Esophagus squamous epithelium (tissue), 5 donors: ENCODE measurements around the gene TPM3. TPM values are rescaled to one million over a fixed set of nuclear protein-coding genes. Genes with fewer than 3 reads are reported as not detected.
A peak's percentile ranks its signal among the peaks of the same experiment; 100 is the strongest.

Experiments
- DNase-seq: peaks from one replicate; lab custom pipeline; 2025; lab: John Stamatoyannopoulos, UW
- H3K27ac ChIP-seq, 4 donors: fragments of 200-600 bp; sonication (generic); one replicate each; pipeline ENCODE4 v1.5.1; 2016 to 2019; ENCODE audit warnings: mild to moderate bottlenecking in 1 of 4
- H3K27me3 ChIP-seq, 4 donors: fragments of 200-600 bp; sonication (generic); 1 replicate in 3 of 4; 2 replicates in 1 of 4; pipeline versions ENCODE4 v1.5.1 to v1.6.0; 2017 to 2021; ENCODE audit warnings: antibody characterized with exemption in 1 of 4
- H3K36me3 ChIP-seq, 3 donors: fragments of 200-600 bp; sonication (generic); one replicate each; pipeline ENCODE4 v1.5.1; 2016 to 2019
- H3K4me1 ChIP-seq, 3 donors: fragments of 200-600 bp; sonication (generic); one replicate each; pipeline ENCODE4 v1.5.1; 2017 to 2019
- H3K4me3 ChIP-seq, 4 donors: fragments of 200-600 bp; sonication (generic); 1 replicate in 3 of 4; 2 replicates in 1 of 4; pipeline ENCODE4 v1.5.1; 2016 to 2019; ENCODE audit warnings: mild to moderate bottlenecking in 2 of 4, moderate library complexity in 1 of 4
- H3K9me3 ChIP-seq, 3 donors: fragments of 200-600 bp; sonication (generic); one replicate each; pipeline ENCODE4 v1.5.1; 2016 to 2019
- CTCF ChIP-seq, 6 experiments: fragments of 450-650 bp in 4 of 6; fragments of 200-600 bp in 2 of 6; sonication (generic) in 2 of 6; IDR thresholded peaks; one replicate each; pipeline ENCODE4 v1.5.1; 2016 to 2019; ENCODE audit warnings: antibody characterized with exemption in 6 of 6, mild to moderate bottlenecking in 4 of 6, moderate library complexity in 4 of 6
- POLR2A ChIP-seq, 4 donors: fragments of 450-650 bp; IDR thresholded peaks; one replicate each; pipeline ENCODE4 v1.6.1; 2017; ENCODE audit warnings: antibody characterized with exemption in 4 of 4, mild to moderate bottlenecking in 4 of 4, moderate library complexity in 3 of 4
- WGBS, 2 donors: methylation state at CpG; one replicate each; pipeline ENCODE4 v1.1.5; 2018; 5-methylcytosine and 5-hydroxymethylcytosine counted together
- intact Hi-C: fragments of 100-400 bp; cut with DNase I; formaldehyde crosslinking; loops from one replicate; pipeline ENCODE4 v1.15.0; 2022
- total RNA-seq, 4 donors: library from RNA; depleted of rRNA; stranded (reverse); fragments of >200 nt; gene quantifications; one replicate each; pipeline ENCODE4 v1.1.0, GENCODE V29; 2016
- donor health status: DM: yes; HTN: yes; CAD: no.

TPM3 gene
- total RNA-seq, 4 donors from 2014 or later = 216 to 387 (median 316) TPM

GRCh38 chr1:154193821-154194220, 1.9 kb upstream of the TPM3 start:
- WGBS, 2 donors = 63 to 65% methylated on average over 1 to 3 of the region's 8 CpGs

GRCh38 chr1:154192476-154192875, 576 bp upstream of the TPM3 start:
- Histone ChIP-seq H3K9me3 (no peaks in the 10 kb centered on the region), H3K4me3 (no peak overlapping the region), H3K36me3 (no peaks in the 10 kb centered on the region), H3K27me3 (peaks cover 0 to 21% (median 0%) of the 10 kb centered on the region in 4 donors), H3K27ac (no peak overlapping the region), H3K4me1 (peaks cover 0 to 23% (median 0%) of the 10 kb centered on the region in 3 donors)
- TF ChIP-seq POLR2A (IDR thresholded peaks at IDR 0.05) = no peak
- TF ChIP-seq CTCF (IDR thresholded peaks at IDR 0.05) = no peak
- no peak for DNase-seq
- intact Hi-C loops = no loop called here
- WGBS, 2 donors = 30 to 57% methylated on average over 2 to 3 of the region's 3 CpGs

More at GRCh38 chr1:154193821-154194220, 1.9 kb upstream of the TPM3 start:
- intact Hi-C loops = no loop called here
- no peak overlapping the region for H3K4me3 ChIP-seq
- H3K27ac ChIP-seq = no peak overlapping the region
- H3K27me3 ChIP-seq = peaks cover 0 to 21% (median 0%) of the 10 kb centered on the region in 4 donors
- no peaks in the 10 kb centered on the region for H3K36me3 ChIP-seq
- no peak for DNase-seq
- H3K4me1 ChIP-seq = peaks cover 0 to 24% (median 0%) of the 10 kb centered on the region in 3 donors
- H3K9me3 ChIP-seq = no peaks in the 10 kb centered on the region
- TF ChIP-seq CTCF (IDR thresholded peaks at IDR 0.05) (no peak), POLR2A (IDR thresholded peaks at IDR 0.05) (no peak)

GRCh38 chr1:154190550-154190949, 1.4 kb downstream of the TPM3 start:
- DNase-seq = no peak
- H3K4me1 ChIP-seq = peaks cover 0 to 13% (median 0%) of the 10 kb centered on the region in 3 donors
- intact Hi-C loops = no loop called here
- TF ChIP-seq POLR2A (IDR thresholded peaks at IDR 0.05) (no peak), CTCF (IDR thresholded peaks at IDR 0.05) (no peak)
- WGBS, 2 donors = 22 to 24% methylated on average over 1 of the region's 1 CpG
- H3K27me3 ChIP-seq = peaks cover 0 to 21% (median 0%) of the 10 kb centered on the region in 4 donors
- H3K9me3 ChIP-seq = no peaks in the 10 kb centered on the region
- H3K36me3 ChIP-seq = no peaks in the 10 kb centered on the region
- no peak overlapping the region for H3K4me3 ChIP-seq
- H3K27ac ChIP-seq = no peak overlapping the region

GRCh38 chr1:154186852-154187501, 4.9 kb downstream of the TPM3 start:
- intact Hi-C loops = no loop called here
- TF ChIP-seq POLR2A (IDR thresholded peaks at IDR 0.05) = no peak
- no peak for TF ChIP-seq CTCF (IDR thresholded peaks at IDR 0.05)
- no peak overlapping the region for H3K27ac ChIP-seq
- WGBS, 2 donors = 23 to 31% methylated on average over 2 of the region's 2 CpGs
- H3K4me3 ChIP-seq = no peak overlapping the region
- peaks cover 3 to 14% (median 4%) of the 10 kb centered on the region in 3 donors for H3K4me1 ChIP-seq
- DNase-seq = no peak
- H3K9me3 ChIP-seq = no peaks in the 10 kb centered on the region
- H3K36me3 ChIP-seq = no peaks in the 10 kb centered on the region
- peaks cover 0 to 1% (median 0%) of the 10 kb centered on the region in 4 donors for H3K27me3 ChIP-seq

GRCh38 chr1:154186177-154186576, 5.7 kb downstream of the TPM3 start:
- H3K27me3 ChIP-seq = no peaks in the 10 kb centered on the region
- intact Hi-C loops = no loop called here
- no peak for DNase-seq
- H3K36me3 ChIP-seq = no peaks in the 10 kb centered on the region
- H3K4me3 ChIP-seq = no peak overlapping the region
- H3K4me1 ChIP-seq = peaks cover 6 to 20% (median 10%) of the 10 kb centered on the region in 3 donors
- 55 to 63% methylated on average over 1 of the region's 1 CpG for WGBS, 2 donors
- TF ChIP-seq POLR2A (IDR thresholded peaks at IDR 0.05) (no peak), CTCF (IDR thresholded peaks at IDR 0.05) (peak in 5 of 6 experiments; percentile 32 to 67 (median 47))
- H3K27ac ChIP-seq = no peak overlapping the region
- H3K9me3 ChIP-seq = no peaks in the 10 kb centered on the region
